ENCODE results near the gene TUBGCP4.
"Not testable (repeated sequence)": the region's sequence is repeated elsewhere in the genome, so short reads cannot be mapped to it uniquely, and the experiment has no call there.

Gene TUBGCP4
- total RNA-seq, result 7.2 to 17.7 (median 14.7) reads per million in 4 donors

DNA sequence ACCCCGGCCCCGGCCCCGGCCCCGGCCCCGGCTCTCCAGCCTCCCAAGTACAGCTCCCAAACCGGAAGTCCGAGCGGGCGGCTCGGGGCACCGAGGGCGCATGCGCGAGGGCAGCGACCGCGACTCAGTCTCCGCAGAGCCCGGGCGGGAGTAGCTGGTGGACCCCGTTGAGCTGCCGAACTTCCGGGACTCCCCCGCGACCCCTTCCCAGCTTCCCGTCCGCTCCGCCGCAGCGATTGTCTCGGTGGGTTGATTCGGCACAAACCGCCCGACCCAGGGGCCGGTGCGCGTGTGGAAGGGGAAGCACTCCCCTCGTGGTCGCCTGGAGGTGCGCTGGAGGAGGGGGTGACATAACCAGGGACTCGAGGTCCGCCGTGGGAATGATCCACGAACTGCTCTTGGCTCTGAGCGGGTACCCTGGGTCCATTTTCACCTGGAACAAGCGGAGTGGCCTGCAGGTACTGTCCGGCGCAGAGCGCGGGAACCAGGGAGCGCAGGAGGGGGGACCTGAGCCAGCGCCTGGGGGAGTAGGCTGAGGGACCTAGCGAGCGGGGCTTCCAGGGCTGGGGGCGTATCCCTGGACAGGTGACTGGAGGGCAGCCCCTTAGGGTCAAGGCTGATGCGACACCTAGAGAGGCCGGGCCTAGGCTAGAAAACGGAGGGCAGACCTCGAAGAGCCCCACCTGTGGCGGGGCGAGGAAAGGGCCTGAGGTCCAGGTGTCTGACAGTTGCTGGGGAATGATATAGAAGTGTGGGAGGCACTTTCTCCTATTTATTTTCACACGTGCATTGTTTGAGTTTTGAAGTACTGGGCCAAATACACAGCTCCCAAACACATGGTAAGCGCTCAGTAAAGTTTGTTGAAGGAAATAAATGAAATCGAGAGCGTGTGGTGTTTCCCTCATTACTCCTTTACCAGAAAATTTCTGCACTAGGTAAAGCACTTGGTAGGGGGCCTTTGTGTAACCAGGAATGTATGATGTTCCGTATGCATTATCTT is at the start of gene TUBGCP4, which contains the start of gene ZSCAN29:
Gene TUBGCP4 (plus strand): TSS at position 127 of the 1,000 bp plus-strand sequence. CDS start 254 bp downstream, at position 381.
Gene ZSCAN29 (minus strand): TSS at position 69 of the 1,000 bp plus-strand sequence. CDS start 1,130 bp downstream, outside the sequence.
- peak; percentile 56 to 85 (median 61) for DNase-seq

- no peak for DNase-seq
Measured at GRCh38 chr15:43325039-43325684, 45.7 kb upstream of the TUBGCP4 start.

DNA sequence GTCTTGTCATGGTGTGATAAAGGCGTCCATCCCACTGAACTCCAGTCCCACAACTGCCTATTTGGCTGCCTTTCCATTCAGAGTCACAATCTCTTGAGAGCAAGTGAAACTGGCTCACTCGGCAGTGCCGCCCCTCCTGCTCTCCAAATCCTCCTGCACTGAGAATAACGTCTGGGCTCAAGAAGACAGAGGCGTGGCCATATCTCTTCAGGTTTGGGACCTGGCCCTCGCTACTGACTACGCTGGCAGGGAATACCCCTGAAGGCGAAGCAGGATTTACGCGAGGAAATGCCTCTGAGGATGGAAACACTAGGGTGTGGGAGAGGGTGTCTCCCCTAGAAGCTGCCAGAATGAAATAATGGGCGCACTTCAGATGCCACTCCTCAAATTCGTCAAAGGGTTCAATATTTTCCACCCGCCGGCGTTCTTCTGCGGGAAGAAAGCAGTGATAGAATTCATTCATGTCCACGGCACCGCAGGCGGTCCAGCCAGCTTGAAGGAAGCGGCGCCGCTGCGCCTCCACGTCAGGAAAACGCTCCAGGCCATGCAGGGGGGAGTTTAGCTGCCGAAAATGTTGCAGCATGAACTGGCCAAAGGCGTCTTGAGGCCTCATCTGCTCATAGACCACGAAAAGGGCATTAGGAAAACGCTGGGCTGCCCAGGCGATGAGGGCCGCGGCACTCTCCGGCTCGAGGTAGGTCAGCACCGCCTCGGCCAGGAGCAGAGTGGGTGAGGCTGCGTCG is 41.5 kb upstream of the TUBGCP4 start:
- peak in 2 of 5 donors; percentile 9 to 15 for DNase-seq

DNA sequence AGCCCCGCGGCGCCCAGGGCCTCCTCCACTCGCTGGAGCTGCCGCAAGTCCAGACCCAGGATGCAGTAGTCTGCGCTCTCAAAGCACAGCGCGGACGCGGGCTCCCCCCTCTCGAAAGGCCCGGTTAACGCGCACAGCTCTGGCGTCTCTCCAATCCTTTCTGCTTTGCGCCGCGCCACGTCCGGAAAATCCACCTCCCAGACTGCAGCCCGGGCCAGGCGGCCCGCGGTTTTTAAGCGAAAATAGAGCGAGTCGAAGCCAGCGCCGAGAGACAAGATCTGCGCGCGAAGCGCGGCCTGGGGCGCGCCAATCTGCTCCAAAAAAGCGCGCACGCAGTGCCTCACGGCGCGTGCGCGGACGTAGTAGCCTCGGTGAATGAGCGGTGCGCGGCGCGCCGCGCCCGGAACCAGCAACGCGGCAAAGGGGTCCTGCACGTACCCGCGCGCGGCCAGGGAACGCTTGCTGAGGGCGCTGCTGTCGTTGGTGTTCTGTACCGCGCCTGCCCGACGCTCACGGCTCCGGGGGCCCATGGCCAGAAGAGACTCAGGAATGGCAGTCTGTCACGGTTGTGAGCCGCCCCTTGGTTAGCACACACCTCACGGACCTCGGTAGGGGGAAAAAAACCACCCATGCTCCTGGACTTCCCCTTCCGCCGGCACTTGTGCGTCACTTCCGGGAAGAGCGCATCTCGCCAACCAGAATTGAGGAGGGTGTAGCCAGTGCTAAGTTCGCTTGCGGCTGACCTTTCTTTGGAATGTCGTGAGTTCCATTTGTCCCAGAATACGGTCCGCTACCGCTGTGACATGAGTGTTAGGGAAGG is 40.7 kb upstream of the TUBGCP4 start, which contains the start of gene LCMT2:
Gene LCMT2 (minus strand): TSS at position 614 of the 820 bp plus-strand sequence. CDS start 84 bp downstream, at position 530.
- DNase-seq, result peak; percentile 77 to 95 (median 84)

- no peak for DNase-seq
Measured at GRCh38 chr15:43330780-43331087, 40.2 kb upstream of the TUBGCP4 start.

GRCh38 chr15:43346305-43346704 is 24.6 kb upstream of the TUBGCP4 start:
- DNase-seq, result no peak

GRCh38 chr15:43347114-43347513 is 23.8 kb upstream of the TUBGCP4 start:
- DNase-seq, result no peak

DNA sequence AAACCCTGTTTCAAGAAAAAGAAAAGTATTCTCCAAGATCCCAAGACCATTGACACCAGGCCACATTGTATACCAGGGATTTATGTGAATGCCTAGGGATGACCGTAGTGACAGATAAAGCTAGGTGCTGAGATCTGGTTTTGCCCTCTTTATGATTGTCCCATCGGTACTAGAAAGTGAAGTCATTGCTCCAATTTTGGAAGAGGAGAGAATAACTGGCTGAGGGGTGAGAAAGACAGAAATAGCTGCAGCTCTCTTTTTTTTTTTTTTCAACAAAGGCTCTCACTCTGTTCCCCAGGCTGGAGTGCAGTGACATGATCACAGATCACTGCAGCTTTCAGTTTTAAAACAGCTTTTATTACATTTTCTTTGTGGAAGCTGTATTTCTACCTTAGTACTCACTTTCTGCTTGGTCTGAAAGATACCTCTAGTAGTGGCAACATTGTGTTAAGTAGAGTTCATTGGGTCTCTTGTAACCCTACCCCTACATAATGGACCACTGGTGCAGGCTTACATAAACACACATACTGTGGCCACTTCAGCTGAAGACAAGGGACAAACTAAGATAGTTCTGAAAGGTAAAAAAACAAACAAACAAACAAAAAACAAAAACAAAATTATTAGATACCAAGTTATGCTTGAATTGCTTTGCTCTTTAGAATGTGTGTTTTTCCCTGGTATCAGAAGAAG is 18.1 kb upstream of the TUBGCP4 start:
- no peak for DNase-seq

- no peak for DNase-seq
Measured at GRCh38 chr15:43360821-43361220, 10.1 kb upstream of the TUBGCP4 start.

DNA sequence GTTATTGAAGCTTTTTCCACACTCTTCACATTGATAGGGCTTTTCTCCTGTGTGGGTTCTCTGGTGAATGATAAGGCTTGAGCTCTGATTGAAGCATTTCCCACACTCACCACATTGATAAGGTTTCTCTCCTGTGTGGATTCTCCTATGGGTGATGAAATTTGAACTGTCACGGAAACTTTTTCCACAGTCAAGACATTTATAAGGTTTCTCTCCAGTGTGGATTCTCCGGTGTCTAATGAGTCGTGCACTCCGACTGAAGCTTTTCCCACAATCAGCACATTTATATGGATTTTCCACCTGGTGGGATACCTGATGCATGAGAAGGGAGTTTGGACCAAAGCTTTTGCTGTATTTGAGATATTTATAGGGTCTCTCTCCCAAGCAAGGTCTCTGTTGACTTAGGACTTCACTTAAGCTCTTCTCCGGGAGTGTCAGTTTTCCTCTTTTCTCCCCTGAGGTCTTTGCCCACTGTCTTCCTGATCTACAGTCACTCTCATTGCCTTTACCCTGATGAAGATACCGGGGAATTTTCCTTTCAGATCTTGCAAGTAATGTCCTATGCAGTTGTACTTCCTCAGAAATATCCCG is 9.5 kb upstream of the TUBGCP4 start:
- no peak for DNase-seq

DNA sequence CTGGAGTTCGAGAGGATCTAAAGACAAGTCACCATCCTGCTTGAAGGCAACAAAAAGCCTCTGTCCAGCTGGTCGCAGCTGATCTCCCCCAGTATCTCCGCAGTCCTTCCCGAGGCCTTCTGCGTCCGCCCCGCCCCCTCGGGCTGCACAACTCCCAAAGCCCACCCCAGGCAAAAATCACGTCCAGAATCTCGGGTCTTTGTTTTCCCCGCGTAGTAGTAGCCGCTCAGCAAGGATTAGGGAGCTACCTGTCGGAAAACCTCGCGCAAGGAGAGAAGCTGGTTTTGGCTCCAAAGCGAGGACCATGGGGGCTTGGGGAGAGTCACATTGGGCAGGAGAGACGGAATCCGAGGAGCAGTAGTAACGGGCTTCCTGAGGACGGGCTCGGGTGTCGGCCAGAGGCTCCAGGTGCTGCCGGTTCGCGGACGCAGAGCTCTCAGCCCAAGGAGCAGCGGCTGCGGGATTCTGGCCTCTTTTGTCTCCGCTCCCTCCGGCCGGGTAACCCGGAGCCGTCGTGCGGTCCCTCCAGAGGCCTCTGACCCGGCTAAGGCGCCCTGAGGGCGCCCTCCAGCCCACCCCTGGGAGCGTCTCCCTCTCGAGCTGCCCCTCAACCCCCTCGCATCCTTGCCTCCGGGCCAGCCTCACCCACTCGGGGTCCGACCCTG is 459 bp upstream of the TUBGCP4 start:
- no peak for DNase-seq

DNA sequence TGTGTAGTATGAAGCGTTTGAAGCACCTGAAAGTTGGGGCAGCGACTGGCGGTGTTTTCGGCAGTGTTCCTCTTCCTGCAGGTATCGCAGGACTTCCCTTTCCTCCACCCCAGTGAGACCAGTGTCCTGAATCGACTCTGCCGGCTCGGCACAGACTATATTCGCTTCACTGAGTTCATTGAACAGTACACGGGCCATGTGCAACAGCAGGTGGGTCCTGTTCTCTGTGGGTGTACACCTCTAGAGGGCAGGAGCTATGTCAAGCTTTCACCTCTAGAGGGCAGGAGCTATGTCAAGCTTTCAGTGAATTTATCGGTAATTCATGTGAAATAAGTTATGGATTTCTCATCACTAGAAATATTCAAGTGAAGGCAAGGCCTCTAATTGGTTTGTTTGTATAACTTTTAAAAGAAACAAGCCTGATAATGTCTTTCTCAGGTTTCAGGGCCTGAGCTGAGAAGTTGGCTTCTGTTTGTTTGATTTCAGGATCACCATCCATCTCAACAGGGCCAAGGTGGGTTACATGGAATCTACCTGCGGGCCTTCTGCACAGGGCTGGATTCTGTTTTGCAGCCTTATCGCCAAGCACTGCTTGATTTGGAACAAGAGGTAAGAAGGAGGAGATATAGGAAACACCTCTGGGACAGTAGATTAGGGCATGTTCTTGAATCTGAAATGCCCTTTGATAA is 5.3 kb downstream of the TUBGCP4 start:
- peak in 3 of 5 donors; percentile 5 to 34 (median 23) for DNase-seq

DNA sequence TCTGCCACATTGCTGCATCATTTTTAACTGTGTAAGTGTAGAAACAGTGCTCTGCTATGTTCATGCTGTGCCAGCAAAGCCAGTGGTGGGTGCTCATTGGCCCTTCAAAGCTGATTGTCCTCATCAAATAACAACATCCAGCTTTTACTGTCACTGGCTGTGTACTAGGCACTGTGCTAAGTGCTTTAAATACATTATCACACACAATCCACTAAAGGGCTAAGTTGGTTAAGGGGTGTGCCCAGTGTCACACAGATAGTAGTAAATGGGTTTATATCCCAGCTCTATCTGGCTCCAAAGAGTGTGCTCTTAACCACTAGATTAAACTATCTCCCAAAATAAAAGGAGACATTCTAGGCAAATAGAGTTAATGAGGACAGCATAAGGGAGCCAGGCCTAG is 7.7 kb downstream of the TUBGCP4 start:
- no peak for DNase-seq

DNA sequence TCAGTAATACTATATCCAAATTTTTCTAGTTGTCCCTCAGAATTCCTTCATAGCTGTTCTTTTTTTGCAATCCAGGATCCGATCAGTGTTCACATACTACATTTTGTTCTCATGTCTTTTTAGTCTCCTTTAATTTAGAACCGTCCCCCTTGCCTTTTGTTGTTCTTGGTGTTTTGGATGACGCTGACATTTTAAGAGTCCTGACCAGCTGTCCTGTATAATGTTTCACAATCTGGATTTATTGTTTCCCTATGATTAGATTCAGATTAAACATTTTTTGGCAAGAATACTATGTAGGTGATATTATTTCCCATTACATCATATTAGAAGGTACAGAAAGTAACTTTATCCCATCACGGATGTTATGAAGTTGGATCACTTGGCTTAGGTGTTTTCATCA is 11.4 kb downstream of the TUBGCP4 start:
- no peak for DNase-seq

DNA sequence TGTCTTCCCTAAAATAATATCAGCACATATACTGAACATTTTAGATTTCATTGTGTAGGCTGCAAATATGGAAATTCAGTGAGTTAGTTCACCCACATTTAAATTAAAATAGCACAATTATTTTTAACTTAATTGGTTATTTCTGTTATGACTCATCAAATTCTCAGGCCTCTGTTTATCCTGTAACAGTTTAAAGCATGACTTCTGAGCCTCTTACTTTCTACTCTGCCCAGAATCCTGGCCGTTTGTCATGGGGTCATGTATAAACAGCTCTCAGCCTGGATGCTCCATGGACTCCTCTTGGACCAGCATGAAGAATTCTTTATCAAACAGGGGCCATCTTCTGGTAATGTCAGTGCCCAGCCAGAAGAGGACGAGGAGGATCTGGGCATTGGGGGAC is 12.2 kb downstream of the TUBGCP4 start:
- DNase-seq, result no peak

GRCh38 chr15:43390723-43391122 is 19.8 kb downstream of the TUBGCP4 start:
- no peak for DNase-seq

DNA sequence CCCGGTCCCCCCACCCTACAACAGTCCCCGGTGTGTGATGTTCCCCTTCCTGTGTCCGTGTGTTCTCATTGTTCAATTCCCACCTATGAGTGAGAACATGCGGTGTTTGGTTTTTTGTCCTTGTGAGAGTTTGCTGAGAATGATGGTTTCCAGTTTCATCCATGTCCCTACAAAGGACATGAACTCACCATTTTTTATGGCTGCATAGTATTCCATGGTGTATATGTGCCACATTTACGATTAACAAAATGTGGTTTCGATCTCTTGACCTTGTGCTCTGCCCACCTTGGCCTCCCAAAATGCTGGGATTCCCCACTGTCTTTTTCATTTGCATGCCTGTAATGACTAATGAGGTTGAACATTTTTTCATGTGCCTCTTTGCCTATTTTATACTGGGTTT is 22.7 kb downstream of the TUBGCP4 start:
- not testable (repeated sequence) for DNase-seq

DNA sequence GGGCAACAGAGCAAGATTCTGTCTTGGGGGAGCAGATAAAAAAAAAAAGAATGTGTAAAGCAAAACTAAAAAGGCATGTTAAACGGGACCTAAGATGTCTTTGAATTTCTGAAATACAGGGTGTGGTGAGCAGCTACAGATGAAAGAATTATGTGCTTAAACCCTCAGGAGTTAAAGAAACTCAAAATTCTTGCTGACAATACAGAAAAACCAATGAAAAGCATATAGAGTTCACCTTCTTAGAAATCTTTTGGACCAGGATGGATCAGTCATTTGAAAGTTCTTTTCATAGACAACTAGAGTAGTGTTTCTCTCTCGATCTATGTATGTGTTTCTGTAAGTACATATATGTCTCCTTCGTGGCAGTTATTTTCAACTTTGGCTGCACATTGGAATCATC is 31.4 kb downstream of the TUBGCP4 start:
- DNase-seq, result no peak

GRCh38 chr15:43403616-43404015 is 32.7 kb downstream of the TUBGCP4 start:
- DNase-seq, result no peak

DNA sequence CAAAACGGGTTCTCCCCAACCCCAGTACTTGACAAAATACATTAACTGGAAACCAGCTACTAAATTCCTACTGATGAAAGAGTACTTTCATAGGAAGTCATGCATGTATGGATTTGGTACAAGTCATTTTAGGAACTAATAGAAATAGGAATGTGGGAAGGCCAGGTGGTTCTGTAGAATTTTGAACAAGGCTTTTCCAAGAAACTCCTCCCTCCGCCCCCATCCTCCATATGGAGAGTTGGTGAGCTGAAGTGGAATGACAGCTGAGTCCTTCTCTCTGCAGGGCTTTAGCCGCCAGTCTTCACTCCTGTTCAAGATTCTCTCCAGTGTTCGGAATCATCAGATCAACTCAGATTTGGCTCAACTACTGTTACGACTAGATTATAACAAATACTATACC is 33.2 kb downstream of the TUBGCP4 start:
- DNase-seq, result no peak

Measured in T-helper 1 cell (primary cell).